NCI-H1436 treated with DMSO at 0.1 percent for 48 hours (cell line): Measurements from ENCODE around the gene CACNG7.
"Not testable (repeated sequence)": the region's sequence is repeated elsewhere in the genome, so short reads cannot be mapped to it uniquely, and the experiment has no call there.

Experiments
- DNase-seq: peaks from one replicate; lab custom pipeline; 2025; lab: John Stamatoyannopoulos, UW

CACNG7 gene, protein sequence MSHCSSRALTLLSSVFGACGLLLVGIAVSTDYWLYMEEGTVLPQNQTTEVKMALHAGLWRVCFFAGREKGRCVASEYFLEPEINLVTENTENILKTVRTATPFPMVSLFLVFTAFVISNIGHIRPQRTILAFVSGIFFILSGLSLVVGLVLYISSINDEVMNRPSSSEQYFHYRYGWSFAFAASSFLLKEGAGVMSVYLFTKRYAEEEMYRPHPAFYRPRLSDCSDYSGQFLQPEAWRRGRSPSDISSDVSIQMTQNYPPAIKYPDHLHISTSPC

DNA sequence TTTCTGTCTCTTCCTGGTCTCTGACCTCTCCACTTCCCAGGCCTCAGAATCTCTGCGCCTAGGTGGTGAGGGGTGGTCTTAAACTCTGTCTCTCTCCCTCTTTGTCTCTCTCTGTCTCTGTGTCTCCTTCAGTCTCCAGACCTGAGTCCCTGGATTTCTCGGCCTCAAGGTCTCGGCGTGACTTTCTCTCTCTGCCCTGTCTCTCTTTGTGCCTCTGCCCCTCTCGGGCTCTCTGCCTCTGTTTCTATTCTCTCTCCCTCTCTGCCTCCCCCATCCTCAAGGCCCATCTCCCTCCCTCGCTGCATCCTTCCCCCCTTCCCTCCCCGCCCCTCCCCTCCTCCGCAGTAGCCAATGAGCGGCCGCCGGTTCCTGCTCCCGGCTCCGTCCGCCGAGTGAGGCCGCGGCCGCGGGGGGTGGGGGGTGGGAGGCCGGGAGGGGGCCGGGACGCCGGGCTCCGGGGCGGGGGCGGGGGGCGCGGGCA lies at the start of gene CACNG7:
Gene CACNG7, plus strand, starts transcription at position 344 of the 481 bp plus-strand sequence. CDS start 3,554 bp downstream, outside the sequence.
- DNase-seq: no peak

DNA sequence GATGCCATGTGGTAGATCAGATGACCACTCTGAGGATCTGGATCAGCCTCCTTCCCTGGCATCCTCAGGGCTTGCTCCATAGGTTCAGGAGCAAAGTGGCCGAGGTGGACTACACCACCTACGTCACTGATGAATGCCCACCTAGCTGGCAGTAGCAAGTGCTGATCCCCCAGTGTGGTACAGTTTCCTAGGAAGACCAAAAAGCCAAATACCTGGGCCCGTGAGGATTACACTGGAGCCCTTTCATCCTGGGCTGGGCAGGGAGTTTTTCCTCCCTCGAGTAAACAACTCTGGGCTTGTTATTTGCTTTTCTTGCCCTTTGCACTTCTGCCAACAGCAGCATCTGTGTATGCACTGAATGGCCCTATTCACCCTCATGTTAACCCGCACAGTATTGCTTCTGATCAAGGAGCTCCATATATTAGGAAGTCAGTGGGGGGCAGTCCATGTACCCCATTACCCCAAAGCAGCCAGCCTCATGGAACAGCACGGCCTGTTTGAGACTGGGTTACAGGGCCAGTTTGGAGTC lies 44.7 kb upstream of the CACNG7 start:
- no peak for DNase-seq

DNA sequence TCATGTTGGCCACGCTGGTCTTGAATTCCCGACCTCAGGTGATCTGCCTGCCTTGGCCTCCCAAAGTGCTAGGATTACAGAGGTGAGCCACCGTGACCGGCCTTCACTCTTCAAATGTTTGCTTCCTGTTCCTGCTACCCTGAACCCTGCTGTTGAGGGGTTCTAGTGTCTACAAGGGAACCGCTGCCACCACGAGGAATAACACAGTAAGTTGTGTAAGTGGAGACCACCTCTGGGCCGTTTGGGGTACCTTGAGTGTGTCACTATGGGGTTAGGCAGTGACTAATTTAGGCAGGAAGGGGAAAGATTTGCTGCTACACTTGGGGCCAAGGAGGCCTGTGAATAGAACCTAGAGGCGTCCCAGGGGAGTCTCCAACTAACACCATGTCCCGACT lies 43.6 kb upstream of the CACNG7 start:
- DNase-seq: no peak

- no peak for DNase-seq
Observed at GRCh38 chr19:53865918-53866864, 42.9 kb upstream of the CACNG7 start.

DNA sequence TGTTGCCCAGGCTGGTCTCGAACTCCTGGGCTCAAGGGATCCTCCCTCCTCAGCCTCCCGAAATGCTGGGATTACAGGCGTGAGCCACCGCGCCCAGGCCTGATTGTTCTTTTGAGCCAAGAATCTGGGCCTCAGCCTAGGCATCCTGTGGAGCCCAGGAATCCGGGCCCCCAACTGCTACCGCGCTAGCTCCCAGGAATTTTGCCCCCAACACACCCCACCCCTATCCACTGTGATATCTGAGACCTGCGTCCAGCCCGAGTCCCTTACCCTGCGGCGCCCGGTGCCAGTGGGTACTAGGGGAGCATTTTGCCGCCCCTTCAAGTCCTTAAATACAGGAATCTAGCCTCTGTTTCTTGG lies 42.2 kb upstream of the CACNG7 start:
- DNase-seq: no peak

DNA sequence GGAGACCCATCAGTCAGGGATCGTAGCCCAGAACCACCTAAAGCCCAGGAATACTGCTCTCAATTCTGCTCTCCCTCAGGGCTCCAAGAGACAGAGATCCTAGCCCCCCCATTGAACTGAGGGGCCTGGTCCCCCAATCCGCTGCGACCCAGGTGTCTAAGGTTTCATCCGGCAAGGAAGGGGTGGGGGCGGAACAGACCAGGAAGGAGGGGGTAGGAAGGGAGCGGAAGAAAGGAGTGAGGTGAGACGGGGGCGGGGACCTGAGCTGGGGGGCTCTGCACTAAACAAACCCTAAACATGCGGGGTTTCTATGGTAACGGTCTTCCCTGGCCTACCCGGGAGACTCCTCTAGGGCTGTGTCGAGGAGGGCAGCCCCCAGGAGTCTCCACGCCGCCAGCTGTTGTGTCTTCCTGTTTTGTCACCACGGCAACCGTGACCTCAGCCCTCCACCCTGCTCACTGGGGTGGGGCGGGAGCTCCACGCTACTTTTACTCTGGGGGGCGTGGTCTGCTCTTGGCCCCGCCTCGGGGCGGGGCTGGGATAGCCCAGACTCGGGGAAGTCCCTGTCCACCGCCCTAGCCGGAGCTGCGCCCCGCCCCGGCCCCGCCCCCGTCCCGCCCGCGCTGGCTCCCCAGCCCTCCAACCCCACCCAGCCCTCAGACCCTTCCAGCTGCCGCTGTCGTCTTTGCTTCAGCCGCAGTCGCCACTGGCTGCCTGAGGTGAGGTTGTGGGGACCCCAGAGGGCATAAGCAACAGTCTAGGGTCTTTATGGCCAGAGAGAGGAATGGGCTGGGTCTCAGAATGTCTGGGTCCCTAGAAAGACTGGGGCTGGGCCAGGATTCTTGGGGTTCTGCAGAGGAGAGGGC lies 41.6 kb upstream of the CACNG7 start, which contains the start of gene MYADM:
Gene MYADM, plus strand, starts transcription at position 659 of the 866 bp plus-strand sequence. CDS start 5,647 bp downstream, outside the sequence.
- no peak for DNase-seq

DNA sequence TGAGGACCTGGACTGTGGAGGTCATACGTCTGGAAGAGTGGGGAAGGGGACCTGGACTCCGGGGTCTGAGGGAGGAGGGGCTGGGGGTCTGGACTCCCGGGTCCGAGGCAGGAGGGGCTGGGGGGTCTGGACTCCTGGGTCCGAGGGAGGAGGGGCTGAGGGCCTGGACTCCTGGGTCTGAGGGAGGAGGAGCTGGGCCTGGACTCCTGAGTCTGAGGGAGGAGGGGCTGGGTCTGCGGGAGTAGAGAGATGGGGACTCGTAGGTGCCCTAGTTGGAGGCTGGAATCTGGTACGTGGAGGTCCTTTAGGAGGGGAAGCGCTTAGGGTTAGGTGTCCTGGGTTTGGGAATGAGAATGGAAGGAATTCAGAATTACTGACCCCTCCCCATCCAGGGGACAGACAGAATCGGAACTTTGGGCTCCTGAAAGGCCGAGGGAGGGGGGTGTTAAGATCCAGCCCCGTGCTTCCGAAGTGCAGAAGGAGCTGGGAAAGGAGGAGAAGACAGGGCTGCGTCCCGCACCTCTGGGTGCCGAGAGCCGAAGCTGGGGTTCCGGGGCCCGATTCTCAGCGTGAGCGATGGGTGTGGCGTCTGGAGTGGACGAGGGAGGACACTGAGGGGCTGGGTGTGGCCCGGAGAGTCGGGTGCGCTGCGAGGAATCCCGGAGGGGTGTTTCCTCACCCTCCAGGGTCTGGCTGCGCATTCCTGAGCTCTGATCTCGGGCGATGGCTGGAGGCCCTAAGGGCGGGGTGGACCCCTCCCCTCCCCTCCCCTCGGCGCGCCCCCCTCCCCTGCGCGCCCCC lies 40.8 kb upstream of the CACNG7 start:
- no peak for DNase-seq

- no peak for DNase-seq
Observed at GRCh38 chr19:53868892-53869804, 39.9 kb upstream of the CACNG7 start.

GRCh38 chr19:53869805-53870484 lies 39.1 kb upstream of the CACNG7 start:
- DNase-seq: not testable (repeated sequence)

DNA sequence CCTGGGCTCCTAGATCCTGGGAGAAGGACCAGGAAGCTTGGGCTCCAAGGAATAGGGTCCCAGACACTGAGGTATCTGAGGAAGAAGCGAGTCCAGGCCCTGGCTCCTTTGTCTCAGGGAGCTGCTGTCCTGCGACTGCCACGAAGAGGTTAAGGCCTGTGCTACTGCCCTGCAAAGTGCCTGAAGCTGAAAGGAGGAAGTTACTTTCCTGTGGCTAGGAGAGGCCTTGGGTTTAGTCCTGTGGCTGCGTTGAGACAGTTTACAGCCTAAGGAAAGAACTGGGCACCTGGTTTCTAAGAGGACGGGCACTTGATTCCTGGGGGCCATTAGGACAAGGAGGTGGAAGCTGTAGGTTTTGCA lies 38.6 kb upstream of the CACNG7 start:
- DNase-seq: no peak

- no peak for DNase-seq
Observed at GRCh38 chr19:53871454-53871853, 37.6 kb upstream of the CACNG7 start.

- no peak for DNase-seq
Observed at GRCh38 chr19:53872762-53873161, 36.3 kb upstream of the CACNG7 start.

GRCh38 chr19:53873773-53874605 lies 35.1 kb upstream of the CACNG7 start:
- DNase-seq: no peak

DNA sequence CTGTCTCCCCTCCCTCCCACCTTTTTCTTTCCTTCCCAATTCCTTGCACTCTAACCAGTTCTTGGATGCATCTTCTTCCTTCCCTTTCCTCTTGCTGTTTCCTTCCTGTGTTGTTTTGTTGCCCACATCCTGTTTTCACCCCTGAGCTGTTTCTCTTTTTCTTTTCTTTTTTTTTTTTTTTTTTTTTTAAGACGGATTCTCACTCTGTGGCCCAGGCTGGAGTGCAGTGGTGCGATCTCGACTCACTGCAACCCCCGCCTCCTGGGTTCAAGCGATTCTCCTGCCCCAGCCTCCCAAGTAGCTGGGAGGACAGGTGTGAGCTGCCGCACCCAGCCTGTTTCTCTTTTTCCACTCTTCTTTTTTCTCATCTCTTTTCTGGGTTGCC lies 34.5 kb upstream of the CACNG7 start:
- no peak for DNase-seq

DNA sequence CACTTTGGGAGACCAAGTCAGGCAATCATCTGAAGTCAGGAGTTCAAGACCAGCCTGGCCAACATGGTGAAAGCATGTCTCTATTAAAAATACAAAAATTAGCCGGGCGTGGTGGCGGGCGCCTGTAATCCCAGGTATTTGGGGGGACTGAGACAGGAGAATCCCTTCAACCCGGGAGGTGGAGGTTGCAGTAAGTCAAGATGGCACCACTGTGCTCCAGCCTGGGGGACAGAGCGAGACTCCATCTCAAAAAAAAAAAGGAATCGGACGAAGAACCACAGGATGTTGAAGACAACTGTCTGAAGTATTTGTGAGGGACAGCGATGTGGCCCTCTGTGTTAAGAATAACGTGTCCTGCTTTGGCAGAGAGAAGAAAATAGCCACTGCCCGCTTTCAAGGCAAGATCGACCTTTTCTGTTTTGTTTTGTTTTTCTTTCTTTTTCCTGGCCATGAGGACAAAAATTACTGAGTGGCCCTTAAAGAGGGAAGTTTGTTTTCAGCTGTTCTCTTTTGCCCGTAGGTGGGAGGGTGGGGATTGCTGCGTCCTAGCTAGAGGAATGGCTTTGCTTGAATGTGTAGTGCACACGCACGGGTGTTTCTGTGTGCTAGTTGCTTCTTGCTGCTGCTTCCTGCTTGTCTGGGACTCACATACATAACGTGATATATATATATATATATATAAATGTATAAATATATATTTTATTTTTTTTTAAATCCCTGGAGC lies 33.3 kb upstream of the CACNG7 start:
- DNase-seq: no peak

DNA sequence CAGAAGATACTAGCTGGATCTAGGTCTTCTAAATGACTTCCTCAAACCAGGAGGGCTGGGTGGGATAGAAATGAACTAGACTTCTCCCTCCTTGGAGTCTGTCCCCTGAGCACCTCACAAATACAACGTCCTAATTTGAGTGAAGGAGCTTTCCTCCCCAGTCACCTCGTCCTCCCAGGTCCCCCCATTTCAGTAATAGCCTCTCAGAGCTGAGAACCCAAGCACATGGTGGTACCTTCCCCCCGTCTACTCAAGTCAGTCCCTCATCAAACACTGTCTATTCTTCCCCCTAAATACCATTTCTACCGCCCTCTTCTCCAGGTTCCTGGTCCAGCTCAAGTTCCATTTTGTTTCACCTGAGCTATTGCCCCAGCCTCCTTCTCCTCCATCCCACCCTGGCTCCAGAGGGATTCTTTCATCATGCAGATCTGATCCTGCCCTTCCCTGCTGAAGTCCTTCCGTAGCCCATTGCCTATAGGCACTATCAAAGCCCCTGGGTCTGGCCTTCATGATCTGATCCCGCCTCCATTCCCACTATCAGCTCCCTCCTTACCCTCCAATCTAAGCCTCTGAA lies 32.3 kb upstream of the CACNG7 start:
- no peak for DNase-seq

GRCh38 chr19:53877361-53877766 lies 31.7 kb upstream of the CACNG7 start:
- no peak for DNase-seq
